Measurements from ENCODE around the gene MBOAT7.

MBOAT7 gene

DNA sequence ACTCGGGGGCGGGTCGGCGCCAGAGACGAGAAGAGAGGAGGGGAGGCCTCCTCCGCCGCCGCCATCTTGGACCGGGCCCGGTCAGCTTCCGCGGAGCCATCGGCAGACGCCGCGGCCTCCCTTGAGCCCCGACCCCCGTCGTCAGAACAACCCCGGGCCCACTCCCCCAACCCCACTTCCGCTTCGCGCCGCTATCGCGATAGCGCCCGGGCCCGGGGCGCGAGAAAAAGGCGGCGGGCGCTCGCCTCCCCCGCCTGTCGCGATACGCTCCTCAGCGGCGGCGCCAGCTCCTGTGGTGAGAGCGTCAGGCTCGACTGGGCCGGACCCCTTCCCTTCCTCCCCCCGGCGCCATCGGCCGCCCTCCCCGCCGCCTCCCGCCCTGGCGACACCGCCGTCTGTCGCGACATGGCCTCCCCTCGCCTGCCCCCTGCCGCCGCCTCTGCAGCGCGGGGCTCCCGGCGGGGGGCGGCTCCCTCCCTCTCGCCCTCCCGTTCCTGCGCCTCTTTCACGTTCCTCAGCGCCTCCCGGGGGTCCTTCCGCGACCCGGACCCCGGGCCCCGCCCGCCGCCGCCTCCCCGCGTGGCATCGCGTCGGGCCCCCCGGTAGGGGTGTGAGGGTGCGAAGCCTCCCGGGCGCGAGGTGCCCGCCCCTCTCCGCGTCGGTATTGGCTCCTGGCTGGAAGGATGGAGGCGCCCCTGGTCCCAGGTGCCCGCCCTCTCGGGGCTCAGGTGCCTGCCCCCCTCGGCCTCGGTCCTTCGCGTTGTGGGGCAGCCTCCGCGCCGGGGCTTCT lies 51.5 kb downstream of the MBOAT7 start, which contains the start of gene CNOT3:
Gene CNOT3, plus strand, starts transcription at position 64 of the 790 bp plus-strand sequence. CDS start 5,217 bp downstream, outside the sequence.
- no peak for DNase-seq

DNA sequence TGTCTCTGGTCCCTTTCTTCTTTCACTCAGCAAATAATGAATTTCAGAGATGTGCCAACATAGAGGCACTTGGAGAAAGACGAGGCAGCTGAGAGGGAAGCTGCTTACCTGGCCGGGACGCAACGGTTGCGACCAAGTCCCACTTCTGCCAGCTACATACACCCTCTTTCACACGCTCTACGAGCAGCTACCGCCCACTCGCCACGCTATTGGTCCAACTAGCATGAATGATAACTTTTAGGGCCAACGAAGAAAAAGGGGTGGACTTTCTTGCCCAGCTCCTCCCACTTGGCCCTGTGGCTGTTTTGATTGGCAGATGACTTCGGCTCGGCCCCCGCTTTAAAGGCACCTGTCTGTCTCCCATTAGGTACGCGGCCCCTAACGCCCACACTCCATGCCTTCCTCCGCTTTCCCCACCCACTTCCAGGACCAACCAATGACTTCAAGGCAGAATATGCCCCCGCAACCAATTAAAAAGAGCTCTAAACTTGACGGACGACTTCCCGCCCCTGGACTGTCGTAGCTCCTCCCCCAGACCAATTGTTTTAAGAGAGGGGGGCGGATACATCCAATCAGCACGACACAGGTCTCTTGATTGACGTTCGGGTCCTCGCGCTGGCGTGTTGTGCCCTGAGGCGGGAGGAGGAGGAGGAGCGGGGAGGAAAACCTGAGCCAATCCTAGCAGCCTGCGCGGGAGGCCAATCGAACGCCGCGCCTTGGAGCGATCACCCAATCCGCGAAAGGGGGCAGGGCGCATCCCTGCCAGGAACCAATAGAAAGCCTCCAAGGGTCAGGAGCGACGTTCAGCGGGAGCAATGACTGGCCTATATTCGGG lies 52.3 kb downstream of the MBOAT7 start:
- peak; percentile 100 for DNase-seq

- no peak for DNase-seq
Observed at GRCh38 chr19:54136086-54136863, 53.1 kb downstream of the MBOAT7 start.

DNA sequence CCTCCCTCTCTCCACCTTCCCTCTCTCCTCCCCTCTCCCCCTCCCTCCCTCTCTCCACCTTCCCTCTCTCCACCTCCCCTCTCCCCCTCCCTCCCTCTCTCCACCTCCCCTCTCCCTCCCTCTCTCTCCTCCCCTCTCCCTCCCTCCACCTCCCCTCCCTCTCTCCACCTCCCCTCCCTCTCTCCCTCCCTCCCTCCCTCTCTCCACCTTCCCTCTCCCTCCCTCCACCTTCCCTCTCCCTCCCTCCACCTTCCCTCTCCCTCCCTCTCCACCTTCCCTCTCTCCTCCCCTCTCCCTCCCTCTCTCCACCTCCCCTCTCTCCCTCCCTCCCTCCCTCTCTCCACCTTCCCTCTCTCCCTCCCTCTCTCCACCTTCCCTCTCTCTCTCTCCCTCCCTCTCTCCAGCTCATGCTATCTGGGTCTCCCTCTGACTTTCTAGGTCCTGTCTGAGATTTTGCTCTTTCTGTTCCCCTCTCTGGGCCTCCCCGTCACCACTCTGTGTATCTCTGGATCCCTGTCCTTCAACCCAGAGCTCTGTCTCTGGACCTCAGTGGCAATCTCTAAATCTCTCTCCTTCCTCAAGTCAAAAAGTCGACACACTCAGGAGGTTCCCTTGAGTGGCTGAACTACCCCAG lies 55.3 kb downstream of the MBOAT7 start:
- no peak for DNase-seq

DNA sequence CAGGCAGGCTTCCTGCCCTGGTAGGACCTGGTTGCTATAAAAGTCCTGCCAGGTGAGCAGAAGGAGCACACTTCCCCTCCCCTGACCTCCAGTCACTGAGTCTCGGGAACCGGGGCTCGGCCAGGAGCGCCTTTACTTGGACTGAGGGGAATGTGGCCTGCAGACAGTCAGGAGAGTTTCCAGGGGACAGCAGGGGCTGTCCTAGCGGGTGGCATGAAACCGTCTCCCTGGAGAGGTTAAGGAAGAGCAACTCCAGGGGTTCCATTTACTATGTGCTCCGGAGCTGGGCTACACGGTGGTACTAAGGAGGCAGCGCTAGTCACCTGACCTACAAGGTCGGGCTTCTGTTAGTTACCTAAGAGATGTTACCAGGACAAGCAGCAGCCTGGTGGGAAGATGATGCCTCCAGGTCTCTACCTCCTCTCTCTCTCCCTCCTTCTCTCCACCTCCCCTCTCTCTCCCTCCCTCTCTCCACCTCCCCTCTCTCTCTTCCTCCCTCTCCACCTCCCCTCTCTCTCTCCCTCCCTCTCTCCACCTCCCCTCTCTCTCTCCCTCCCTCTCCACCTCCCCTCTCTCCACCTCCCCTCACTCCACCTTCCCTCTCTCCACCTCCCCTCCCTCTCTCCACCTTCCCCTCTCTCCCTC lies 55.9 kb downstream of the MBOAT7 start:
- DNase-seq: peak; percentile 49

- DNase-seq: no peak
Observed at GRCh38 chr19:54129617-54129996, 59.8 kb downstream of the MBOAT7 start.

- DNase-seq: no peak
Observed at GRCh38 chr19:54128796-54129616, 60.4 kb downstream of the MBOAT7 start.

- DNase-seq: no peak
Observed at GRCh38 chr19:54128441-54128725, 61.0 kb downstream of the MBOAT7 start.

GRCh38 chr19:54127688-54128440 lies 61.5 kb downstream of the MBOAT7 start:
- DNase-seq: no peak

DNA sequence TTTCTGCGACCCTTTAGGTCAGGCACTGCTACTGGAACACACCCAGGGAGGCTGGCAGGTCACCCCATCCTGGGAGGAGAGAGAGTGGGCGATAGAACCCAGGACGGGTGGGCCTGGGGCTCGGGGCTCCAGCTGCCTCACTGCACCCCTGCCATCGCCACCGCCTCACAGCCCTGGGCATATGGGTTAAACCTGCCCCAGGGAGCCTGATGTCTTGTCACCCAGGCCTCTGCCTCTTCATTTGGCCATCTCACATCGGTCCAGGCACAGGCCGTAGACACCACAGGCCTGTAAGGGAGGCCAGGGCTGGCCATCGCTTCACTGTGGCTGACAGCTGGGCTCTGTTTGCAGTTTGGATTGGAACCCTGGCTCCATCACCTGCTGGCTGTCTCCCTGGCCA lies 63.7 kb downstream of the MBOAT7 start:
- no peak for DNase-seq

DNA sequence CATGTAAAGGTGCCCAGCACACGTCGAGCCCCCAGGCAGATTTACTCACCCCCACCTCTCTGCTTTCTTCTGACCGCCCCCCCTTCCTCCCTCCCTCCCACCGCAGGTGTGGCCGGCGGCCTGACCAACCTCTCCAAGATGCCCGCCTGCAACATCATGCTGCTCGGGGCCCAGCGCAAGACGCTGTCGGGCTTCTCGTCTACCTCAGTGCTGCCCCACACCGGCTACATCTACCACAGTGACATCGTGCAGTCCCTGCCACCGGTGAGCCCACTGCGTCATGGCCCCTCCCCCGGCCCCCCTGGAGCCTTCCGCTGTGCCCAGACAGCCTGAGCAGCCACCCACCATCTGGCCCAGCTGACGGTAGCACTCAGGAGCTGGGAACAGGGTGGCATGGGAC lies 65.0 kb downstream of the MBOAT7 start:
- no peak for DNase-seq

DNA sequence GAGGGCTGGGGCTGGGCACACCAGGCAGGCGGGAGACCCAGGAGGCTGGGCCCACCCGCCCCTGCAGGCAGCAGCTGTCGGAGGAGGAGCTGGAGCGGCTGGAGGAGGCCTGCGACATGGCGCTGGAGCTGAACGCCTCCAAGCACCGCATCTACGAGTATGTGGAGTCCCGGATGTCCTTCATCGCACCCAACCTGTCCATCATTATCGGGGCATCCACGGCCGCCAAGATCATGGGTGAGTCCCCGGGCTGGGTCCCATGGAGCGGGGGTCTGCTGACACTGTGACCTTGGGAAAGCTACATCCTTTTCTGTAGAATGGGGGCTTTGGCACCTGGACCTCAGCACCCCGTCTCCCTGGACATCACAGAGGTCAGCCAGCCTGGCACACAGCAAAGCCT lies 65.7 kb downstream of the MBOAT7 start:
- no peak for DNase-seq
